ENCODE measurements around the gene CRYBG1. TPM values are rescaled to one million over a fixed set of nuclear protein-coding genes. Genes with fewer than 3 reads are reported as not detected.

Gene CRYBG1
- total and polyA plus RNA-seq, 2 of the 4 experiments (the other 2 are of a cell fraction) = 0.38 to 1.1 TPM

GRCh38 chr6:106560996-106561685 is 200.6 kb downstream of the CRYBG1 start:
- Histone ChIP-seq H3K4me2 (ENCODE audit: low read depth, low read length) (no peak overlapping the region), H3K56ac (ENCODE audit: extremely low read depth, insufficient read depth, low read length) (no peak overlapping the region), H3K4me3 (ENCODE audit: insufficient read depth, low read depth, low read length) (no peak overlapping the region), H2BK20ac (ENCODE audit: low read depth, low read length) (no peak overlapping the region), H2BK120ac (ENCODE audit: low read depth, low read length) (no peak overlapping the region), H2AK5ac (ENCODE audit: low read depth, low read length) (no peak overlapping the region), H2BK15ac (ENCODE audit: low read depth, low read length) (no peak overlapping the region), H4K20me1 (ENCODE audit: insufficient read depth, low read length) (no peaks in the 10 kb centered on the region), H4K91ac (ENCODE audit: insufficient read depth, low read depth, low read length) (no peak overlapping the region), H3K27me3 (ENCODE audit: control insufficient read depth, insufficient read depth, low read length) (no peaks in the 10 kb centered on the region), H3K36me3 (ENCODE audit: control insufficient read depth, insufficient read depth, low read length) (no peaks in the 10 kb centered on the region), H4K8ac (ENCODE audit: low read depth in 2 of 2, low read length in 2 of 2) (no peak overlapping the region), H3K27ac (ENCODE audit: insufficient read depth, low read length) (no peak overlapping the region), H3K9ac (ENCODE audit: low read depth, low read length) (no peak overlapping the region), H3K23ac (ENCODE audit: low read depth, low read length) (no peak overlapping the region), H3K4me1 (ENCODE audit: control insufficient read depth, insufficient read depth, low read length) (peaks cover 2% of the 10 kb centered on the region), H2AK9ac (replicated peaks; ENCODE audit: low read depth, low read length, poor library complexity) (no peak overlapping the region), H3K9me1 (ENCODE audit: insufficient read depth, low read length) (no peaks in the 10 kb centered on the region), H2AFZ (replicated peaks; ENCODE audit: low read length, poor library complexity) (no peak overlapping the region), H3K79me1 (ENCODE audit: low read depth in 1 of 2, low read length in 2 of 2) (no peaks in the 10 kb centered on the region), H3K4ac (ENCODE audit: low read depth, low read length) (no peak overlapping the region), H2BK5ac (ENCODE audit: low read depth, low read length, poor library complexity, severe bottlenecking) (no peak overlapping the region), H3K14ac (replicated peaks; ENCODE audit: low read depth, low read length) (no peak overlapping the region), H3K9me3 (ENCODE audit: control insufficient read depth, insufficient read depth, low read length) (no peaks in the 10 kb centered on the region), H4K5ac (ENCODE audit: low read depth, low read length) (no peak overlapping the region), H3K18ac (ENCODE audit: low read depth, low read length) (no peak overlapping the region)
- in situ Hi-C loops (cut with MboI; ENCODE audit: low sequenced_read_pairs) = loop anchor here (10.0 kb wide), 2 partner anchors 216 to 424 kb away; no protein-coding TSS in a partner anchor
- 100% methylated on average over 1 of the region's 7 CpGs; no CpG with 5 or more reads in 1 of the 2 experiments for whole genome bisulfite sequencing, 2 experiments (ENCODE audit: extremely low coverage in 2 of 2, insufficient read length in 1 of 2)
- TF ChIP-seq CHD1 (IDR thresholded peaks at IDR 0.05; ENCODE audit: low read depth, low read length) (no peak), SMC3 (IDR thresholded peaks at IDR 0.05; ENCODE audit: low read depth, low read length) (no peak), RAD21 (IDR thresholded peaks at IDR 0.05; ENCODE audit: low read length) (no peak), MAZ (IDR thresholded peaks at IDR 0.05; ENCODE audit: borderline replicate concordance, low read depth, low read length) (no peak), CEBPB (IDR thresholded peaks at IDR 0.05; ENCODE audit: low read depth, low read length) (peak; percentile 84), USF2 (IDR thresholded peaks at IDR 0.05; ENCODE audit: low read depth, low read length) (no peak), FOS (IDR thresholded peaks at IDR 0.05; ENCODE audit: low read depth, low read length) (peak; percentile 73; the same call in 1 of the 2 replicates), MXI1 (IDR thresholded peaks at IDR 0.05; ENCODE audit: borderline replicate concordance, low read depth, low read length) (no peak)
- dilution Hi-C loops (cut with HindIII; ENCODE audit: low sequenced_read_pairs, unreplicated experiment) = loop anchor here (25.0 kb wide), 1 partner anchor 124 kb away; no protein-coding TSS in a partner anchor
- DNase-seq (peak; percentile 71), ATAC-seq (ENCODE audit: low read depth) (peak; percentile 68)
- intact Hi-C loops (cut with micrococcal nuclease) = no loop called here
- CTCF ChIA-PET = interaction anchor here (1.5 to 1.7 kb wide), 2 partner anchors 50 to 418 kb away, joined by 4 to 10 read pairs; no protein-coding TSS in a partner anchor
- BruUV-seq (replicated peaks) = no TSS peak
- POLR2A ChIA-PET (ENCODE audit: unreplicated experiment) = no interaction called here

Measured in IMR-90 (cell line).